ENCODE results near the gene ARID3A.
"Not testable (repeated sequence)": the region's sequence is repeated elsewhere in the genome, so short reads cannot be mapped to it uniquely, and the experiment has no call there.

ARID3A gene

DNA sequence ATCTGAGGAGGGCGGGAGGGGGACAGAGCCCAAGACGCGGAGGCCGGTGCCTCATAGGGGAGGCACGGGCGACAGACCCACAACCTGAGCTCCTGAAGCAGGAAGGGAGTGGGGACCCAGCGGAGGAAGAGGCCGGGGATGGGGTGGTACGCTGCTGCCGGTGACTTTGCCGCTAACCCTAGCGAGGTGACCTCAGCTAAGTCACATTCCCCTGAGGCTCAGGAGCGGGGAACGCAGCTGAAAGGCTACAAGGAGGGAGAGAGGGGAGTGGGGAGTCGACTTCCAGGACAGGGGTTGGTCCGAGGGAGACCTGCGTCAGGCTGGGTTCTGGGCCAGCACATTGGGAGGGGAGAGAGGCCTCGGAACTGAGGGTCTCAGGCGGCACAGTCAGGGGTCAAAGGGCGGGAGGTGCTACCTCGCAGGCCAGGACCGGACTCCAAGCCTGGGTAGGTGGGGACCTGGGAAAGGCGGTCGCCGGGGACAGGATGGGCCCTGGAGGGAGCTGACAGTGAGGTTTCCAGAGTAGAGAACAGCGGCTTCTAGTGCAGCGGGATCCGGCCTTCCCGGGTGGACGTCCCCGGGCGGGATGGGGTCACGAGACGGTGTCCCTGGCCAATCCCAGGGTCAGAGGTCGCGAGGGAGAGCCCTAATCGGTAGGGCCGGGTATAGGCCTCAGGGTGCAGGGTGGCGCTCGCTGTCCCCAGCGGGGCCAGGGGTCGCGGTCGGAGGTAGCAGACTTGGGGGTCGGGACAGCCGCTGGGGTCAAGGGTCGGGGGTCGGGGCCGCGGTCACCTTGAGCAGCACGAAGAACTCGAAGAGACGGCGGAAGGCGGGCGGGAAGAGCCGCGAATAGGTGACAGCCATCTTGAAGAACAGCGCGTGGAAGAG, 94.4 kb downstream of the ARID3A start:
- peak in 1 of 2 experiments; percentile 35 for DNase-seq

DNA sequence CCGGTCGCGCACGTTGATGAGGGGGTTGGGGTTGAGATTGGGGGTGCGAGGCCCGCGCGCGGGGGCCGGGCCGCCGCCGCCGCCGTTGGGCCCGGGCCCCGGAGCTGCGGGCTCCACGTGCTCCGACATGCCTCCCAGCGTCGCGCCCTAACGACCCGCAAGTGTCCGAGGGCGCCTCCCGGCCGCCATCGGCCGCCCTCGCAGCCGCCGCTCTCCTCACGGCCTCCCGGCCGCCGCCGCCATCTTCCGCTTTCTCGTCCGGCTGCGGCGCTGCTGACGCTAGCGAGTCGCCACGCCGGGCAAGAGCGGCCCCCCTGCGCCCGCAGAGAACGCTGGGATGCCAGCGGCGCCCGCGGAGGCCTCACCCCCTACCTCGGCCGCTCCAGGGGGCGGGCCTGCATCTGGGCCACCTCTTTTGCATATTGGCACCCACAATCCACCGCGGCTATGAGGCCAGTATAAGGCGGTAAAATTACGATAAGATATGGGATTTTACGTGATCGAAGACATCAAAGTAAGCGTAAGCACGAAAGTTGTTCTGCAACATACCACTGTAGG, 95.1 kb downstream of the ARID3A start, which contains the start of gene TMEM259:
Gene TMEM259 (minus strand): TSS at position 256 of the 558 bp plus-strand sequence. CDS start 127 bp downstream, at position 129.
- peak; percentile 97 for DNase-seq

GRCh38 chr19:1023883-1024188, 98.0 kb downstream of the ARID3A start:
- not testable (repeated sequence) for DNase-seq

GRCh38 chr19:1025080-1025479, 99.2 kb downstream of the ARID3A start:
- not testable (repeated sequence) for DNase-seq

All from activated CD4-positive, alpha-beta T cell treated with anti-CD3 and anti-CD28 coated beads, Interleukin-2, amount 50 U/mL, for 48 hours (primary cell).